DOHH2 (cell line): ENCODE measurements around the gene MCF2L2.

Experiments used
- H3F3A ChIP-seq: fragments of 200-600 bp; sonication (generic), shearing (Covaris generic); 2 replicates; pipeline ENCODE4 v1.6.0; 2016; ENCODE audit warnings: antibody characterized with exemption, mild to moderate bottlenecking; ENCODE audit not compliant: control insufficient read depth, insufficient read depth
- H3K27ac ChIP-seq: fragments of 200-600 bp; sonication (generic); 2 replicates; pipeline ENCODE4 v1.5.1; 2014; ENCODE audit warnings: low read depth, mild to moderate bottlenecking, low read length, moderate library complexity
- H3K27me3 ChIP-seq: fragments of 200-600 bp; sonication (generic); 2 replicates; pipeline ENCODE4 v1.6.1; 2014; ENCODE audit warnings: mild to moderate bottlenecking, low read length, mixed read lengths; ENCODE audit not compliant: control insufficient read depth
- H3K36me3 ChIP-seq: fragments of 200-600 bp; sonication (generic); 2 replicates; pipeline ENCODE4 v1.6.1; 2014; ENCODE audit warnings: mild to moderate bottlenecking, low read length, moderate library complexity, mixed read lengths; ENCODE audit not compliant: control insufficient read depth
- H3K4me1 ChIP-seq: fragments of 200-600 bp; sonication (generic); 2 replicates; pipeline ENCODE4 v1.6.1; 2014; ENCODE audit warnings: mild to moderate bottlenecking, low read length, mixed read lengths; ENCODE audit not compliant: control insufficient read depth
- H3K4me2 ChIP-seq: fragments of 200-600 bp; sonication (generic); 2 replicates; pipeline ENCODE4 v1.6.0; 2014; ENCODE audit warnings: mild to moderate bottlenecking, low read length, moderate library complexity
- H3K4me3 ChIP-seq: fragments of 200-600 bp; sonication (generic); 2 replicates; pipeline ENCODE4 v1.5.1; 2014; ENCODE audit warnings: mild to moderate bottlenecking, low read length, mixed read lengths
- H3K79me2 ChIP-seq: fragments of 200-600 bp; sonication (generic); 2 replicates; pipeline ENCODE4 v1.6.1; 2014; ENCODE audit warnings: mild to moderate bottlenecking, low read length, mixed read lengths; ENCODE audit not compliant: control insufficient read depth
- H3K9me2 ChIP-seq: fragments of 200-600 bp; sonication (generic); replicated peaks from 2 replicates; pipeline ENCODE4 v1.6.1; 2014; ENCODE audit warnings: mild to moderate bottlenecking, low read length, mixed read lengths; ENCODE audit not compliant: control insufficient read depth
- H3K9me3 ChIP-seq: fragments of 200-600 bp; sonication (generic); 2 replicates; pipeline ENCODE4 v1.6.1; 2014; ENCODE audit warnings: antibody characterized with exemption, low read length, mixed read lengths; ENCODE audit not compliant: control insufficient read depth, insufficient read depth
- H4K20me1 ChIP-seq: fragments of 200-600 bp; sonication (generic); 2 replicates; pipeline ENCODE4 v1.6.0; 2014; ENCODE audit warnings: low read depth, mild to moderate bottlenecking, antibody characterized with exemption, low read length, moderate library complexity; ENCODE audit not compliant: control insufficient read depth, insufficient read depth
- CTCF ChIP-seq: fragments of 200-600 bp; sonication (generic); IDR thresholded peaks from one replicate; pipeline ENCODE4 v1.5.1; 2014; ENCODE audit warnings: antibody characterized with exemption, mild to moderate bottlenecking, low read depth, low read length; ENCODE audit not compliant: poor library complexity, severe bottlenecking
- EZH2phosphoT487 ChIP-seq: fragments of 200-600 bp; sonication (generic); IDR thresholded peaks from 2 replicates; pipeline ENCODE4 v1.6.1; 2017; ENCODE audit warnings: borderline replicate concordance, mild to moderate bottlenecking, antibody characterized with exemption, low read length, moderate library complexity, mixed read lengths

The MCF2L2 gene

DNA sequence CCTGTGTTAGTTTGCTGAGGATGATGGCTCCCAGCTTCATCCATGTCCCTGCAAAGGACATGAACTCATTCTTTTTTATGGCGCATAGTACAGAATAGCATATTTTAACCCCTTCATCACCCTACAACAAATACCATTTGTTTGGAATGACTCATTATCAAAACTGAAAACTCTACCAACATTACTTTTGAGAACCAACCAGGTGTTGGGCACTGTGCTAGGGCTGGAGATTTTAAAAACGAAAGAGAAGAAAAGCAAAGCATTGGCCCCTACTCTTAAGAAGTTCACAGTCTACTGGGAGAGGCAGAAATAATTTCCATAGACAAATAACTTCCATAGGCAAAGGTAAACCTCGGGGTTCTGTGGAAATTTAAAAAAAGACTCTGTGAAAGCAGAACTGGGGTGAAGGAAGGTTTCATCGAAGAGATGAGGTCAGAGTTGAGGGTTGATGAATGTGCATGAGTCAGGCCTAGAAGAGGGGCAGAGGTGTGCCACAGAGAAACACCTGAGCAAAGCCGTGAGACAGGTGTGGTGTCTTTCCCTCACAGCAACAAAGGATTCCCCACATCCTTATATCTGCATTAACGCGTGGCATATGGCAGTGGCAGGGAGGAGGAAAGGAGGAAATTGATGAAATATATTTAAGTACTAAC, 51.0 kb downstream of the MCF2L2 start:
- peaks cover 6% of the 10 kb centered on the region; the same call in 1 of the 2 replicates for H4K20me1 ChIP-seq
- H3K9me2 ChIP-seq, result no peaks in the 10 kb centered on the region
- H3F3A ChIP-seq, result no peaks in the 10 kb centered on the region
- H3K9me3 ChIP-seq, result no peaks in the 10 kb centered on the region
- no peak overlapping the region for H3K4me3 ChIP-seq
- no peak overlapping the region for H3K27ac ChIP-seq
- H3K4me2 ChIP-seq, result no peak overlapping the region
- peaks cover 32% of the 10 kb centered on the region for H3K4me1 ChIP-seq
- TF ChIP-seq CTCF (no peak), EZH2phosphoT487 (no peak)
- peaks cover 34% of the 10 kb centered on the region for H3K27me3 ChIP-seq
- no peaks in the 10 kb centered on the region for H3K36me3 ChIP-seq
- no peaks in the 10 kb centered on the region for H3K79me2 ChIP-seq

GRCh38 chr3:183375787-183376186, 52.6 kb downstream of the MCF2L2 start:
- no peak for TF ChIP-seq CTCF
- TF ChIP-seq EZH2phosphoT487, result no peak
- H3K9me3 ChIP-seq, result no peaks in the 10 kb centered on the region
- H4K20me1 ChIP-seq, result peaks cover 6% of the 10 kb centered on the region; the same call in 1 of the 2 replicates
- H3K4me2 ChIP-seq, result no peak overlapping the region
- no peaks in the 10 kb centered on the region for H3K9me2 ChIP-seq
- H3K27ac ChIP-seq, result no peak overlapping the region
- no peaks in the 10 kb centered on the region for H3F3A ChIP-seq
- peaks cover 15% of the 10 kb centered on the region for H3K4me1 ChIP-seq
- H3K79me2 ChIP-seq, result no peaks in the 10 kb centered on the region
- no peaks in the 10 kb centered on the region for H3K36me3 ChIP-seq
- H3K4me3 ChIP-seq, result no peak overlapping the region
- H3K27me3 ChIP-seq, result peaks cover 38% of the 10 kb centered on the region

GRCh38 chr3:183375337-183375736, 53.1 kb downstream of the MCF2L2 start:
- Histone ChIP-seq H3K9me3 (no peaks in the 10 kb centered on the region), H3K79me2 (no peaks in the 10 kb centered on the region), H3K36me3 (no peaks in the 10 kb centered on the region), H3F3A (no peaks in the 10 kb centered on the region), H3K4me1 (peaks cover 13% of the 10 kb centered on the region), H3K4me3 (no peak overlapping the region), H3K27ac (no peak overlapping the region), H3K4me2 (no peak overlapping the region), H3K9me2 (no peaks in the 10 kb centered on the region), H3K27me3 (peaks cover 39% of the 10 kb centered on the region), H4K20me1 (peaks cover 6% of the 10 kb centered on the region; the same call in 1 of the 2 replicates)
- TF ChIP-seq CTCF, result no peak
- no peak for TF ChIP-seq EZH2phosphoT487
